ENCODE results near the gene LTF.

The LTF gene

GRCh38 chr3:46504789-46505188 is 40.1 kb upstream of the LTF start:
- no peak for DNase-seq (ENCODE audit: low spot score)
- in situ Hi-C loops (cut with MboI; ENCODE audit: low sequenced_read_pairs, unreplicated experiment): loop anchor here (5.0 kb wide), 1 partner anchor 43 kb away; no protein-coding TSS in a partner anchor
- TF ChIP-seq CTCF (IDR thresholded peaks at IDR 0.05; ENCODE audit: borderline replicate concordance, control extremely low read depth, extremely low read depth, insufficient read depth, missing control alignments): no peak

GRCh38 chr3:46503200-46503874 is 38.6 kb upstream of the LTF start:
- DNase-seq (ENCODE audit: low spot score): no peak
- in situ Hi-C loops (cut with MboI; ENCODE audit: low sequenced_read_pairs, unreplicated experiment): loop anchor here (5.0 kb wide), 1 partner anchor 44 kb away; no protein-coding TSS in a partner anchor
- no peak for TF ChIP-seq CTCF (IDR thresholded peaks at IDR 0.05; ENCODE audit: borderline replicate concordance, control extremely low read depth, extremely low read depth, insufficient read depth, missing control alignments)

GRCh38 chr3:46501702-46502101 is 37.0 kb upstream of the LTF start:
- DNase-seq (ENCODE audit: low spot score): no peak
- in situ Hi-C loops (cut with MboI; ENCODE audit: low sequenced_read_pairs, unreplicated experiment): loop anchor here (5.0 kb wide), 1 partner anchor 46 kb away; no protein-coding TSS in a partner anchor
- TF ChIP-seq CTCF (IDR thresholded peaks at IDR 0.05; ENCODE audit: borderline replicate concordance, control extremely low read depth, extremely low read depth, insufficient read depth, missing control alignments): no peak

GRCh38 chr3:46500656-46501635 is 36.2 kb upstream of the LTF start:
- DNase-seq (ENCODE audit: low spot score): no peak
- in situ Hi-C loops (cut with MboI; ENCODE audit: low sequenced_read_pairs, unreplicated experiment): loop anchor here (5.0 kb wide), 1 partner anchor 46 kb away; no protein-coding TSS in a partner anchor
- TF ChIP-seq CTCF (IDR thresholded peaks at IDR 0.05; ENCODE audit: borderline replicate concordance, control extremely low read depth, extremely low read depth, insufficient read depth, missing control alignments): no peak

- no peak for TF ChIP-seq CTCF (IDR thresholded peaks at IDR 0.05; ENCODE audit: borderline replicate concordance, control extremely low read depth, extremely low read depth, insufficient read depth, missing control alignments)
- in situ Hi-C loops (cut with MboI; ENCODE audit: low sequenced_read_pairs, unreplicated experiment): no loop called here
- no peak for DNase-seq (ENCODE audit: low spot score)
Observed at GRCh38 chr3:46498916-46499519, 34.3 kb upstream of the LTF start.

Data from GM13976 (cell line).